ENCODE results near the gene LHX4. TPM values are rescaled to one million over a fixed set of nuclear protein-coding genes. Genes with fewer than 3 reads are reported as not detected.

Gene LHX4
- total RNA-seq, 2 experiments from 2014 or later: not detected

DNA sequence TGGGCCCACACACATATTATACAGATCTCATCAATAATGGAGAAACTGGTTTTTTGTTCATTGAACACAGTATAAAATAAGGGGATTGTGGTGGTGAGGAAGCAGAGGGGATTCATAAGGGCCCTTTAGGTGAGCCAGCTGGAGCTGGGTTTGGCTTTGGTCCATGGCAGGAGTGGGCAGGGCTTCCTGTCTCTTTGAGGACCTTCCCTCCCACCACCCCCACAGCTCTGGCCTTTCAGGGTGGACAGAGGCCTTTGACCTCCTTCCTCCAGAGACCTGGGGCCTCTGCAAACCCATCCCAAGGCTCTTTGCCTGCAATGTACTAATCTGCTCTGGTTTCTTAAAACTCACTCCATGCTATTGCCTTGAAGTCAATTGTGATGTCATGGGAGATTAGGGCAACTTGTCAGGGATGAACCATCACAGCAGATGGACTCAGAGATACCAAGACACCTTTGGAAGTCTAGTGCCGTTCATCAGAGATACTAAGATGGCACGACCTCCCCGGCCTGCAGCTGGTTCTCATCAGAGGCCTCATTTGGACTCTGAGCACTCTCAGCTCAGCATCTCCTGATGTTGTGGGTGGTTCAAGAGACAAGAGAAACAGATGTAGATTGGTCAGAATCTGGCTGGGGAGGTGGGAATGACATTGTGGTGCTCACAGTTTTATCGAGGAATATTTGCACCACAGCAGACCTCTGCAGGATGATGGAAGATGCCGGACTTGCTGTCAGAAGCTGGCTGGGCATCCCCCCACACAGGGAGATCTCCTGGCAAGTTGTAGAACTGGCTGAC lies 37.9 kb downstream of the LHX4 start:
- Mint-ChIP-seq H3K4me3 (no peak overlapping the region), H3K27ac (no peak overlapping the region), H3K27me3 (ENCODE audit: low read depth) (no peaks in the 10 kb centered on the region), H3K36me3 (ENCODE audit: low read depth) (no peaks in the 10 kb centered on the region), H3K4me1 (ENCODE audit: low read depth) (no peaks in the 10 kb centered on the region), H3K9me3 (no peaks in the 10 kb centered on the region)
- CTCF ChIA-PET: no interaction called here
- intact Hi-C loops (cut with micrococcal nuclease): no loop called here
- no peak for DNase-seq

DNA sequence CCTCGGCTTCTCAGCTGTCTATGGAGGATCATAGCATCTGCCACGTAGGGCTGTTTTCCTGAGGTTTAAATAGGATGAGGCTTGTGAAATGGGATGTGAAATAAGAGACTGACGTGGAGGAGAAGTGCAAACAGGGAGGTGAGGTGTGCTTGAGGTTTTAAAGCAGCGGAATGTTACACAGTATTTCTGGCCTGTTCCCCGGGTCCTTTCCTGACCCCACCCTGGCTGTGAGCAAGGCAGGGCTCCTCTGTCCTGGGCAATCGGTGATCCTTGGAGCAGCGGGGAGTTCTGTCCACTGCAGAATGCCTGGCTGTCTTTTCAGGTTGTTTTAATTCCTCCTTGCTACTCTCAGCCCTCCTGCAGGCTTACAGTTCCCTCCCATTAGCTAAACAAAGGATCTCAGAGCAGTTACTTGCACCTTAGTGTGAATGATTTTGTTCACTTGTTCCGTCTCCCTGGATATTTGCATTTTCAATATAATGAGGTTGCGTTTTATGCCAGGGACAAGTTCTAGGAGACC lies 38.6 kb downstream of the LHX4 start:
- no peak for DNase-seq
- Mint-ChIP-seq H3K4me3 (no peak overlapping the region), H3K9me3 (no peaks in the 10 kb centered on the region), H3K4me1 (ENCODE audit: low read depth) (no peaks in the 10 kb centered on the region), H3K27ac (no peak overlapping the region), H3K27me3 (ENCODE audit: low read depth) (no peaks in the 10 kb centered on the region), H3K36me3 (ENCODE audit: low read depth) (no peaks in the 10 kb centered on the region)
- intact Hi-C loops (cut with micrococcal nuclease): no loop called here
- CTCF ChIA-PET: no interaction called here

DNA sequence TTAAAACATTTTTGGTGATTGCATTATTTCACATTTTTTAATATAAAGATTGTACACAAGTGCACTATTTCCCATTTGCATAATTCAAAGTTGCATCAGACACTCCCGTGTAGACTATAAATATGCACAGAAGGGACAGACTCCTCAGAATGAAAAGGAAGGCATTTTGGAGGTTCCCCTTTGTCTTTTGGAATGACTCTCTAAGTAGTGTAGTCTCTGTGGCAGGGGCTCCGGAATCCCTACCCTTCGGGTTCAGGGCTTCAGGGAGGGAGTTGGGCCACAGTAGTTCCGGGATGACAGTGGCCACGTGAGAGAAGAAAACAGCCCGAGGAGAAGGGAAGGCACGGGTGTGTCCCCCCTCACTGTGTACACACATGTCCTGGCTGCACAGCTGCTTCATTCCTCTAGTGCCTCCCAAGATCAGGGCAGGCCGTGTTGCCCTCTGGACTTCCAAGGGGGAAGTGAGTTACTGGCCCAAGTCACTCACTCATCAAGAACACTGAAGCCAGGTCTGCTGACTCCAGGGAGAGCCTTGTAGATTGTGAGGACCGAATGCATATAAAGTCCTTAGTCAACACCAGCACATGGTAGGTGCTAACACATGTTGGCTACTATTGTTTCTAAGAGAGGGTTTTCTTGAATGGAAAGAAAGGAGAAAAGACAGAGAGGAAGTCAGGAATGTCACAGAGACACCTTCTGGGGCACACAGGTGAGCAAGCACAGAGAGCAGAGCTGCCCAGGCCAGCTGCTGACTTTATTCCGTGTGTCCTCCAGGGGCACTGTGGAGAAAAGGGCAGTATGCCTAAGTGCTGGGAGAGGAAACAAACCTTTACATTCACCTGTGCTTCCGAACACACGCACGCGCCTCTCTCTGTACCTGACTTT lies 39.8 kb downstream of the LHX4 start:
- no peaks in the 10 kb centered on the region for H3K4me1 Mint-ChIP-seq (ENCODE audit: low read depth)
- no peak overlapping the region for H3K27ac Mint-ChIP-seq
- CTCF ChIA-PET: interaction anchor here (1.1 kb wide), 1 partner anchor 16 kb away, joined by 6 read pairs; no protein-coding TSS in a partner anchor
- peaks cover 1% of the 10 kb centered on the region for H3K36me3 Mint-ChIP-seq (ENCODE audit: low read depth)
- DNase-seq: no peak
- no peaks in the 10 kb centered on the region for H3K9me3 Mint-ChIP-seq
- intact Hi-C loops (cut with micrococcal nuclease): no loop called here
- H3K27me3 Mint-ChIP-seq (ENCODE audit: low read depth): no peaks in the 10 kb centered on the region
- no peak overlapping the region for H3K4me3 Mint-ChIP-seq

DNA sequence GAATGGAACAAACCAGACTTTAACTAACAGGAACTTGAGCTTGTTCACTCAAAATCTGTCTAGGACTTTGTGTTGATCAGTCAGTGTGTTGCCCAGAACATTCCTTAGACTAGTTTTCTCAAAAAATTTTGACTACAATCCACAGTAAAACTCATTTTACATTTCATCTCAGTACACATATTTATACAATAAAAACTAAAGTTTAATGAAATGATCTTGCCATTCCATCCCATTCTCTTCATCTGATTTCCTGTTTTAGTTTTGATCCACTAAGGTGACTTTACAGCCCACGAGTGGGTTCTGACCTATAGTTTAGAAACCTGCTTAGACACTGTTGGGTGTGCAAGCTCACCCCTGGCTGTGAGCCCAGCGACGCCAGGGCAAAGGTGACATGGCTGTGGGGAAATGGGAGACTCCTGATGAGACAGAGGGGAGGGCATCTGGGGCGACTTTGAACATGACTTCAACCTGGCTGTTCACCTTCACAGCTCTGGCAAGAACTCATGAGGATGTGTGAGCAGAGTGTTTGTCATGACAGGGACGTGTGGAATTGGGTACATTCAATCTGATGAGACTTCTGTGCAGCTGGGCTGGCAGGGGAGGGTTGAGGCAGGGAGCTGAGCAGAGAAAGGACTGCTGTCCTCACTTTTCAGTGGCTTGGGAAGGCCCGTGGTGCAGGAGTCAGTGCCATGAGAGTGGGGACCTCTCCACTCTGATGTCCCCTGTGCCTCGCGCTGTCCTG lies 40.6 kb downstream of the LHX4 start:
- no peak for DNase-seq
- no peaks in the 10 kb centered on the region for H3K4me1 Mint-ChIP-seq (ENCODE audit: low read depth)
- H3K27me3 Mint-ChIP-seq (ENCODE audit: low read depth): no peaks in the 10 kb centered on the region
- H3K27ac Mint-ChIP-seq: no peak overlapping the region
- peaks cover 4% of the 10 kb centered on the region for H3K36me3 Mint-ChIP-seq (ENCODE audit: low read depth)
- H3K9me3 Mint-ChIP-seq: no peaks in the 10 kb centered on the region
- H3K4me3 Mint-ChIP-seq: no peak overlapping the region
- intact Hi-C loops (cut with micrococcal nuclease): no loop called here
- CTCF ChIA-PET: interaction anchor here (1.0 to 1.1 kb wide), 2 partner anchors 17 to 195 kb away, joined by 3 to 6 read pairs; no protein-coding TSS in a partner anchor

DNA sequence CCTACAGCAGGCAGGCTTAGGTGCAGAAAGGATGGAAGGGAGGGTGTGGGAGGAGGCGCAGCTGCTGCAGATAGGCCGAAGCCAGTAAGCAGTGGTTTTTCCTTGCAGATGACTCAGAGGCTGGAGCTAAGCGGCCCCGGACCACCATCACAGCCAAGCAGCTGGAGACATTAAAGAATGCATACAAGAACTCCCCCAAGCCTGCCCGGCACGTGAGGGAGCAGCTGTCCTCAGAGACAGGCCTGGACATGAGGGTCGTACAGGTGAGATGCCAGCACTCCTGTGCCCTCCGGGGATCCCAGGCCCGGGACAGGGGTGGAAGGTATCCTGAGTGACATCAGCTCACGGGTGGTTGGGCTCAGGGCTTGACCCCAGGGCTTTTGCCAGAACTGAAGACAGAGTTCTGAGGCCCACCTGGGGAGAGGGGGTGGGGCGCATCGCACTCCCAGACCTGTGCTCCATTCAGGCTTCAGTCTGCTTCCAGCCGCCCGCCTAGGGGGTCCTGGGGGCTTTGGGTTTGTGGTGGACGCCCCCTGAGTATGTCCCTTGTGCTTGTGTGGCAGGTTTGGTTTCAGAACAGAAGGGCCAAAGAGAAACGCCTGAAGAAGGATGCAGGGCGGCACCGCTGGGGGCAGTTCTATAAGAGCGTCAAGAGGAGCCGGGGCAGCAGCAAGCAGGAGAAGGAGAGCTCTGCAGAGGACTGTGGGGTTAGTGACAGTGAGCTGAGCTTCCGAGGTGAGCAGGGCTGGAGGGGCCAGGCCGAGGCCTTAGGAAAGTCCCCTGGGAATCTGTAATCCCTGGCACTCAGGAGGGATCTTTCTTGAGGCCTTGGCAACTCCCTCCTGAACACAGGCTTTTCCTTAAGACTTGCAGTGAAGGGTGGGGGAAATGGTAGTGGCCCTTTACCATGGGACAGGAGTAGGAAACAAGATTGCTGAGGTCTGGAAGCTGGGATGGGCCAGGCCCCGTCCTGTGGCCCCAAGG lies 41.5 kb downstream of the LHX4 start:
- no peaks in the 10 kb centered on the region for H3K4me1 Mint-ChIP-seq (ENCODE audit: low read depth)
- H3K27me3 Mint-ChIP-seq (ENCODE audit: low read depth): no peaks in the 10 kb centered on the region
- H3K36me3 Mint-ChIP-seq (ENCODE audit: low read depth): peaks cover 4% of the 10 kb centered on the region
- no peaks in the 10 kb centered on the region for H3K9me3 Mint-ChIP-seq
- DNase-seq: no peak
- H3K4me3 Mint-ChIP-seq: no peak overlapping the region
- CTCF ChIA-PET: interaction anchor here (1.0 to 1.1 kb wide), 2 partner anchors 18 to 194 kb away, joined by 3 to 6 read pairs; no protein-coding TSS in a partner anchor
- H3K27ac Mint-ChIP-seq: no peak overlapping the region
- intact Hi-C loops (cut with micrococcal nuclease): no loop called here

DNA sequence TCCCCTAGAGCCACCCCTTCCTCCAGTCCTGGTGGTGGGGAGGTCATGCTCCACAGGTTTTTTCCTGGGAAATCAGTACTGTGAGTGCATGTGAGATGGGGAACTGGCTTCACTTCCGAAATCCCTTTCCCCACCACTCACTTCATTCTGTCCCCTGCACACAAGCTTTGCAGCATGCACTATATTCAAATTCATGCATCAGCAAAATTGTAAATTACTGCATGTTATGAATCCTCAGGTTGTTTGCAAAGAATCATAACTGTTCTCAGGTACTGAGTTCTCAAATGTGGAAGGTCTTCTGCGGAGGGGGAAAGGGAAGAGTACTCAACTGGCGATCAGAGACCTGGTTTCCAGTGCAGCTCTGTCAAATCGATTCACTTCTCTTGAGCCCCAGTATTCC lies 42.3 kb downstream of the LHX4 start:
- no peak overlapping the region for H3K27ac Mint-ChIP-seq
- no peak for DNase-seq

DNA sequence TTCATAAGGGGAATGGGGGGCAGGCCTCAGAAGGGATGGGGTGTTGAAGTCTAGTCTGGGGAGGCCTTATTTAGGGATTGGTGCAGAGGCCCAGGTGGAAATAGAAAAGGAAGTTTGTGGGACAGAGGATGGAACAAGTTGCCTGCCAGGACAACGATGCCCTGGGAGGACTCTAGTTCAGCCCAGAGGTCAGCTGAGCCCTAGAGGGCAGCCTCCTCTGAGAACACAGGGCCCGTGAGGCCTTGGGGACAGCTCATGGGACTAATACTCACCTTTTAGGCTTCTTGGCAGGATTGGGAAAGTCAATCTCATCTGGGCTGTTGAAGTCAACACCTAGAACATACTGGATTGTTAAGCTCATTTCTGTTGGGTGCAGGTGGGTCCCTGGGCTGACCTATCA lies 43.0 kb downstream of the LHX4 start:
- Mint-ChIP-seq H3K27me3 (ENCODE audit: low read depth) (no peaks in the 10 kb centered on the region), H3K36me3 (ENCODE audit: low read depth) (peaks cover 4% of the 10 kb centered on the region), H3K9me3 (no peaks in the 10 kb centered on the region), H3K4me3 (no peak overlapping the region), H3K27ac (no peak overlapping the region), H3K4me1 (ENCODE audit: low read depth) (no peaks in the 10 kb centered on the region)
- CTCF ChIA-PET: interaction anchor here (1.4 to 1.8 kb wide), 2 partner anchors 19 to 205 kb away, joined by 5 to 9 read pairs; no protein-coding TSS in a partner anchor
- intact Hi-C loops (cut with micrococcal nuclease): no loop called here
- DNase-seq: no peak

More for the DNA sequence above, 42.3 kb downstream of the LHX4 start:
- CTCF ChIA-PET: interaction anchor here (1.4 to 1.8 kb wide), 2 partner anchors 18 to 206 kb away, joined by 5 to 9 read pairs; no protein-coding TSS in a partner anchor
- Mint-ChIP-seq H3K9me3 (no peaks in the 10 kb centered on the region), H3K36me3 (ENCODE audit: low read depth) (peaks cover 4% of the 10 kb centered on the region), H3K4me3 (no peak overlapping the region), H3K27me3 (ENCODE audit: low read depth) (no peaks in the 10 kb centered on the region), H3K4me1 (ENCODE audit: low read depth) (no peaks in the 10 kb centered on the region)
- intact Hi-C loops (cut with micrococcal nuclease): no loop called here

DNA sequence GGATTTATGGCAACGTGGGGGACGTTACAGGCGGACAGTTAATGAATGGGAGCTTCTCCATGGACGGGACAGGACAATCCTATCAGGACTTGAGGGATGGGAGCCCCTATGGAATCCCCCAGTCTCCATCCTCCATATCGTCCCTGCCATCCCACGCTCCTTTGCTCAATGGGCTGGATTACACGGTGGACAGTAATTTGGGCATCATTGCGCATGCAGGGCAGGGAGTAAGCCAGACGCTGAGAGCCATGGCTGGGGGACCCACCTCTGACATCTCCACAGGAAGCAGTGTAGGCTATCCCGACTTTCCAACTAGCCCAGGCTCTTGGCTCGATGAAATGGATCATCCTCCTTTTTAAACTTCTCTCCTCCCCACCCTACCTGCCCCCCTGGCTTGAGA lies 44.2 kb downstream of the LHX4 start:
- no peak for DNase-seq
- Mint-ChIP-seq H3K36me3 (ENCODE audit: low read depth) (peaks cover 12% of the 10 kb centered on the region), H3K27me3 (ENCODE audit: low read depth) (no peaks in the 10 kb centered on the region), H3K9me3 (no peaks in the 10 kb centered on the region), H3K4me1 (ENCODE audit: low read depth) (no peaks in the 10 kb centered on the region), H3K27ac (no peak overlapping the region), H3K4me3 (no peak overlapping the region)
- intact Hi-C loops (cut with micrococcal nuclease): no loop called here
- CTCF ChIA-PET: interaction anchor here (1.8 kb wide), 1 partner anchor 20 kb away, joined by 9 read pairs; no protein-coding TSS in a partner anchor

DNA sequence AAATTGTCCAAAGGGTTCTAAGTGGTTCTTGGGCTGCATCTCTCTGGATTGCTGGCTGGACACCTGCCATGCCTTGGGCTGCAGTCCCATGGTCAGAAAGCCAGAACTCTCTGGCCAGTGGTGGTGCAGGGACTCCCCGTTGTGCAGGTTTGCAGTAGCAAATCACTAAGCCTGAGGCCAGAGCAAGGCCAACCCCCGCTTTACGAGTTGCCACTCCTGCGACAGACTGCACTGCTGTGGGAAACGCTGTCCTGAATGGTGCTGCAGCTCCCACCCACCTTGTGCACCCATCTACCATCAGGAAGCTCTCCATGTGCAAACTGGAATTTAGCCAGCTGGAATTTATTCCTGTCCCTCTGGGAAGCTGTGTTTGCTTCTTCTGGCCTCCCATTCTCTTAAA lies 45.7 kb downstream of the LHX4 start:
- Mint-ChIP-seq H3K36me3 (ENCODE audit: low read depth) (peaks cover 12% of the 10 kb centered on the region), H3K9me3 (no peaks in the 10 kb centered on the region), H3K27me3 (ENCODE audit: low read depth) (no peaks in the 10 kb centered on the region), H3K27ac (no peak overlapping the region), H3K4me1 (ENCODE audit: low read depth) (no peaks in the 10 kb centered on the region), H3K4me3 (no peak overlapping the region)
- CTCF ChIA-PET: no interaction called here
- intact Hi-C loops (cut with micrococcal nuclease): no loop called here
- DNase-seq: no peak

DNA sequence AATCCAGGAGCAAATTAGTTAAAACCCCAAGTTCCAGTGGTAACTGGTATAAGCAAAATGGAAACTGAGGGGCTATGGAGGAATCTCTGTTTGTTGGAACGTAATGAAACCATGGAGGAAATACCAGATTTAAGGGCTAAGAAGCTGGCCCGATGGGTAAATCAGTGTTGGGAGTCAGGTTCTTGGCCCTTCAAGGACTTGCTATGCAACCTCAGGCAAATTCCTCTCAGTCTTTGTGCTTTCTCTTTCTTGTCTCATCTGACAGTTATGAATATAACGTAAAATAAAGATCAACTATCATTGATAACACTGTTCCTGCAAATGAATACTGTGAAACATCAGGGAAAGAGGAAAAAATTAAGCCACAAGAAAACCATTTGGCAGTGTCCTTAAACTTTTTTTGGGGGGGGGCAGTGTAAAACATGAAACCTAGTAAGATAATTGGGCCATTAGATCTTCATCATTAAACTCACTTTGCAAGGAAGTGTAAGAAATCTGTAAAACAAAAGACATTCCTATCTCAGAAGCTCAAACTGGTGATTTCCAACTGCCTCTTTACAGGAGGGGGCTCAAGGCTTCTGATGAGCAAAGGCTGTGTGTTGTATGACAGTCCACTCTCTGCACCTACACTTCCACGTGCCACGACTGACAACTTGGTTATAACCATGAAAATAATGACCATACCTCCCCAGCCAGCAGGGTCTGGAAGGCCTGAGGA lies 47.6 kb downstream of the LHX4 start:
- DNase-seq: no peak
- CTCF ChIA-PET: interaction anchor here (0.7 to 1.3 kb wide), 3 partner anchors 11 to 24 kb away, joined by 3 read pairs; no protein-coding TSS in a partner anchor
- Mint-ChIP-seq H3K4me3 (no peak overlapping the region), H3K4me1 (ENCODE audit: low read depth) (no peaks in the 10 kb centered on the region), H3K9me3 (no peaks in the 10 kb centered on the region), H3K27me3 (ENCODE audit: low read depth) (no peaks in the 10 kb centered on the region), H3K36me3 (ENCODE audit: low read depth) (peaks cover 16% of the 10 kb centered on the region), H3K27ac (no peak overlapping the region)
- intact Hi-C loops (cut with micrococcal nuclease): no loop called here

DNA sequence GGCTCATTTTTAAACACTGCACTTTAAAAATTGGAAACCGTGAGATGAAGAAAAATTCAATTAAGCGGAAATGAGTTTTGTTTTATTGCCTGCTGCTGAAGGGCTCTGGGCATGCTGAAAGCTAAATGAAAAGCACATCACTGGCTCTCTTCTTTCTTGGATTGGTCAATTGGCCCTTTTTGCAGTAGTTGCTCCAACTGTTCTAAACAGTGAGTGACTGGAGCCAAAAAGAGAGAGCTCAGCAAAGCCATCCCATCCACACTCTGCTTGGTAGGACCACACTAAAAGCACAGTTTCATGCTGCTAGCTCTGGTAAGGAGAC lies 48.1 kb downstream of the LHX4 start:
- Mint-ChIP-seq H3K27me3 (ENCODE audit: low read depth) (no peaks in the 10 kb centered on the region), H3K4me1 (ENCODE audit: low read depth) (no peaks in the 10 kb centered on the region), H3K9me3 (no peaks in the 10 kb centered on the region), H3K4me3 (no peak overlapping the region), H3K27ac (no peak overlapping the region), H3K36me3 (ENCODE audit: low read depth) (peaks cover 17% of the 10 kb centered on the region)
- CTCF ChIA-PET: interaction anchor here (0.9 kb wide), 1 partner anchor 25 kb away, joined by 3 read pairs; no protein-coding TSS in a partner anchor
- intact Hi-C loops (cut with micrococcal nuclease): no loop called here
- no peak for DNase-seq

Measured in activated naive CD4-positive, alpha-beta T cell treated with anti-CD3 and anti-CD28 coated beads for 36 hours (primary cell).